Uterus (tissue), 4 donors: ENCODE measurements around the gene ABCF2. TPM values are rescaled to one million over a fixed set of nuclear protein-coding genes. Genes with fewer than 3 reads are reported as not detected.

Source experiments
- DNase-seq, 2 donors: peaks; one replicate each; pipeline ENCODE4 v3.0.0-alpha.2; 2019 to 2020
- H3K27ac ChIP-seq, 2 donors: fragments of 200-600 bp; sonication (generic); 1 replicate in 1 of 2; 2 replicates in 1 of 2; pipeline ENCODE4 v1.5.1; 2016 to 2018
- H3K27me3 ChIP-seq, 2 donors: fragments of 200-600 bp; sonication (generic); one replicate each; pipeline ENCODE4 v1.5.1; 2018 to 2019; ENCODE audit warnings: control low read depth in 1 of 2
- H3K36me3 ChIP-seq, 2 donors: fragments of 200-600 bp; sonication (generic); one replicate each; pipeline ENCODE4 v1.5.1; 2019; ENCODE audit warnings: control low read depth in 1 of 2
- H3K4me1 ChIP-seq, 2 donors: fragments of 200-600 bp; sonication (generic); one replicate each; pipeline ENCODE4 v1.5.1; 2018 to 2019; ENCODE audit warnings: control low read depth in 1 of 2
- H3K4me3 ChIP-seq, 2 donors: fragments of 200-600 bp; sonication (generic); 1 replicate in 1 of 2; 2 replicates in 1 of 2; pipeline ENCODE4 v1.5.1; 2018 to 2019; ENCODE audit warnings: mild to moderate bottlenecking in 1 of 2
- H3K9me3 ChIP-seq, 2 donors: fragments of 200-600 bp; sonication (generic); one replicate each; pipeline ENCODE4 v1.5.1; 2019; ENCODE audit warnings: control low read depth in 1 of 2
- POLR2A ChIP-seq, 2 donors: fragments of 450-650 bp; IDR thresholded peaks; one replicate each; pipeline ENCODE4 v1.6.1; 2016; ENCODE audit warnings: antibody characterized with exemption in 2 of 2, mild to moderate bottlenecking in 1 of 2, moderate library complexity in 1 of 2
- intact Hi-C: fragments of 100-400 bp; cut with DNase I; formaldehyde crosslinking; loops from one replicate; pipeline ENCODE4 v1.15.1; 2023; ENCODE audit warnings: low total_unique reads
- total RNA-seq, 4 donors: library from RNA; depleted of rRNA in 3 of 4; stranded (reverse); fragments of >200 nt in 3 of 4; gene quantifications; one replicate each; pipeline versions ENCODE4 v1.1.0 to v1.2.4, GENCODE V29; 2014 to 2023
- TF ChIP-seq, protein P1 (sequence below), 4 experiments: fragments of 200-600 bp in 2 of 4; fragments of 450-650 bp in 2 of 4; sonication (generic) in 2 of 4; IDR thresholded peaks; one replicate each; pipeline ENCODE4 v1.5.1; 2016 to 2019; ENCODE audit warnings: antibody characterized with exemption in 4 of 4, mild to moderate bottlenecking in 2 of 4, moderate library complexity in 1 of 4
- donor health status: DM: yes; HTN: yes; CAD: no.

Gene ABCF2
- total RNA-seq, 4 donors from 2014 or later: 6.8 to 39.2 (median 37.7) TPM

DNA sequence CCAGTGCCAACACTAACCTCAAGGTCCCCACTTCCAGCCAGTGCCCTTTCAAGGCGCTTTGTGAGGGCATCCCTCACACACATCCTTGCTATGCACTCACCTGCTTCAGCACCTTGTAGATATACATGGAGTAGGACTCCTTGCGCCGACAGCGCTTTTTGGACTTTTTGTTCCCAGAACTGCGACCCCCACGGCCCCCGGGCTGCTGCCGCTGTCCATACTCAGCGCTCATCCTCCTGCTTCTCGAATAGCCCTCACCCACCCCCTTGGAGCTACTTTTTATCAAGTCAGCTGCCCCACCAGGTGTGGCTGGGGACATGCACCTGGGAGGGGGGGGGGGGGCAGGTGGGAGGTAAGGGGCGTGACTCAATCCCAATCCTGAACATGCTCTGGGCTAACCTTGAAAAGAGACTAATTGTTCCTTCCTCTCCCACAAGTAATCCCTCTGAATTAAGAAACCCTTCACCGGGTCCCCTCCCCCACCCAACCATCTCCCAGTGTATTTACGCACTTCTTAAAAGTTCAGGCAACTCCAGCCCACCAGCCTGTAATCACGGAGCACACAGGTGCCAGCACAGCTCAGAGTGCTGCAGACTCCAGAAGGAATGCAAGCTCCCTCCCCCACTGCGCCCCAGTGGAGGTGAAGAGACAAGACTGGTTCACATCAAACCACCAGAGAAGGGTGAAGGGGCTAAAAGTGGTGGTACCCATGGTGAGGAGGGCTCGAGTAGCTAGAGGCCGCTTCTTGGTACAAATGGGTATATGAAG is 16.7 kb downstream of the ABCF2 start, which contains the start of gene H2BK1:
TSS of gene H2BK1 (minus strand) at position 402 of the 768 bp plus-strand sequence. CDS start at position 232, 170 bp downstream.
- no peak for DNase-seq
- Histone ChIP-seq H3K36me3 (no peaks in the 10 kb centered on the region), H3K4me3 (no peak within 1 kb of the TSS), H3K9me3 (no peaks in the 10 kb centered on the region), H3K4me1 (no peaks in the 10 kb centered on the region), H3K27ac (no peak within 1 kb of the TSS), H3K27me3 (no peaks in the 10 kb centered on the region)
- intact Hi-C loops: no loop called here
- TF ChIP-seq, protein P1, sequence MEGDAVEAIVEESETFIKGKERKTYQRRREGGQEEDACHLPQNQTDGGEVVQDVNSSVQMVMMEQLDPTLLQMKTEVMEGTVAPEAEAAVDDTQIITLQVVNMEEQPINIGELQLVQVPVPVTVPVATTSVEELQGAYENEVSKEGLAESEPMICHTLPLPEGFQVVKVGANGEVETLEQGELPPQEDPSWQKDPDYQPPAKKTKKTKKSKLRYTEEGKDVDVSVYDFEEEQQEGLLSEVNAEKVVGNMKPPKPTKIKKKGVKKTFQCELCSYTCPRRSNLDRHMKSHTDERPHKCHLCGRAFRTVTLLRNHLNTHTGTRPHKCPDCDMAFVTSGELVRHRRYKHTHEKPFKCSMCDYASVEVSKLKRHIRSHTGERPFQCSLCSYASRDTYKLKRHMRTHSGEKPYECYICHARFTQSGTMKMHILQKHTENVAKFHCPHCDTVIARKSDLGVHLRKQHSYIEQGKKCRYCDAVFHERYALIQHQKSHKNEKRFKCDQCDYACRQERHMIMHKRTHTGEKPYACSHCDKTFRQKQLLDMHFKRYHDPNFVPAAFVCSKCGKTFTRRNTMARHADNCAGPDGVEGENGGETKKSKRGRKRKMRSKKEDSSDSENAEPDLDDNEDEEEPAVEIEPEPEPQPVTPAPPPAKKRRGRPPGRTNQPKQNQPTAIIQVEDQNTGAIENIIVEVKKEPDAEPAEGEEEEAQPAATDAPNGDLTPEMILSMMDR (IDR thresholded peaks at IDR 0.05): no peak
- TF ChIP-seq POLR2A (IDR thresholded peaks at IDR 0.05): no peak

DNA sequence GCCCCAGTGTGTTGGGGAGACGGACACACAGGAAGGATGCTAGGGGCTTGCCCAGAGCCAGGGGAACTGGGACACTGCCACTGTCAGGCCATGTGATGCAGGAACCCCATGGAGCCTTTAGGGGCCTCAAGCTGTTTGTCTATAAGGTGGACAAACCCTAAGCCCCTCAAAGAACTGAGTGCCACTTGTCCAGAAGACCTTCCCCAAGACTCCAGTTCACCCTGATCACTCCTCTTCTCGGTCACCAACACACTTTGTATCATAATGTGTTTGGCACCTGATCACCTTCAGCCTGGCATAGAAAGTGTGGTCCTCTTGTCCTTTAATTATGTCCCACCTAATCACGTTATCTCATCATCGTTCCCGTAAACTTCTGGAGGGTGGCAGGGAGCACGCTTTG is 17.4 kb downstream of the ABCF2 start:
- no peaks in the 10 kb centered on the region for H3K9me3 ChIP-seq
- H3K27ac ChIP-seq: no peak overlapping the region
- H3K4me3 ChIP-seq: no peak overlapping the region
- no peak for DNase-seq
- no peak for TF ChIP-seq POLR2A (IDR thresholded peaks at IDR 0.05)
- TF ChIP-seq, protein P1 (IDR thresholded peaks at IDR 0.05): no peak
- no peaks in the 10 kb centered on the region for H3K27me3 ChIP-seq
- intact Hi-C loops: no loop called here
- H3K36me3 ChIP-seq: no peaks in the 10 kb centered on the region
- H3K4me1 ChIP-seq: no peaks in the 10 kb centered on the region

DNA sequence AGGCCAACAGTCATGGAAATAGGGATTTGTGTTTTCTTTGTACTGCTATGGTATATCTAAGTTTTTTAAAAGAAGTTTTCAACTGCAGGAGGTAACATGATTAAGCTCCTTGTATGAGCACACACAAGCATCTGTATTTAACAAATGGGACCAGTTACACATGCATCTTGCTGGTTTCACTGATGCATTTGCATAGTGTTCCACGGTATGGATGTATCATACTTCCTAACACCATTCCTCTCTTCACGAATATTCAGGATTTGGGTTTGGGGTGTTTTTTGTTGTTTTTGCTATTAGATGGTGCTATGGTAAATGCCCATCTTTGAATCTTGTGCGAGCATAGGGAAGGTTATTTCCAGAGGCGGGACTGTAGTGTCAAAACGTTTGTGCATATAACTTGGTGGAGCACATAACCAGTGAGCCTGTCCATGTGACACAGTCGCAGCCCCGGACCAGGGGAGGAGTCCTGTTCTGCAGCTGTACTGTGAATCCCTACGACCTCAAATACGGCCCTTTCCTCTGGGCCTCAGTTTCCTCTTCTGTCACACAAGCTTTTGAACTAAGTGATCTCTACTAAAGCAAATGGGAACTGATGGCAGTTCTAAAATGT is 18.6 kb downstream of the ABCF2 start:
- H3K9me3 ChIP-seq: no peaks in the 10 kb centered on the region
- no peaks in the 10 kb centered on the region for H3K4me1 ChIP-seq
- no peak for DNase-seq
- no peak overlapping the region for H3K4me3 ChIP-seq
- H3K27me3 ChIP-seq: no peaks in the 10 kb centered on the region
- intact Hi-C loops: no loop called here
- H3K36me3 ChIP-seq: no peaks in the 10 kb centered on the region
- H3K27ac ChIP-seq: no peak overlapping the region
- no peak for TF ChIP-seq POLR2A (IDR thresholded peaks at IDR 0.05)
- TF ChIP-seq, protein P1 (IDR thresholded peaks at IDR 0.05): no peak

DNA sequence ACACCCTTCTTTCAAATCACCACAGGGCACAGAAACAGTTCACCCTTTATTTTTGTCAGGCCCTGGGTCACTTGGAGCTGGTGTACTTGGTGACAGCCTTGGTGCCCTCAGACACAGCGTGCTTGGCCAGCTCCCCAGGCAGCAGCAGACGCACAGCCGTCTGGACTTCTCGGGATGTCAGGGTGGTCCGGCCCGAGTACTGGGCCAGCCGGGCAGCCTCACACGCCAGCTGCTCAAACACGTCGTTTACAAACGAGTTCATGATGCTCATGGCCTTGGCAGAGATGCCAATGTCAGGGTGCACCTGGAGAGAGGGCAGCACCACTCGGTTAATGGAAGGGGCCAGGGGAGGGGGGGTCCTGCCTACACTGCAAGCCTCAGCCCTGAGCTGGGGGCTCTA is 19.2 kb downstream of the ABCF2 start:
- no peak for TF ChIP-seq POLR2A (IDR thresholded peaks at IDR 0.05)
- TF ChIP-seq, protein P1 (IDR thresholded peaks at IDR 0.05): no peak
- H3K27ac ChIP-seq: no peak overlapping the region
- DNase-seq: no peak

DNA sequence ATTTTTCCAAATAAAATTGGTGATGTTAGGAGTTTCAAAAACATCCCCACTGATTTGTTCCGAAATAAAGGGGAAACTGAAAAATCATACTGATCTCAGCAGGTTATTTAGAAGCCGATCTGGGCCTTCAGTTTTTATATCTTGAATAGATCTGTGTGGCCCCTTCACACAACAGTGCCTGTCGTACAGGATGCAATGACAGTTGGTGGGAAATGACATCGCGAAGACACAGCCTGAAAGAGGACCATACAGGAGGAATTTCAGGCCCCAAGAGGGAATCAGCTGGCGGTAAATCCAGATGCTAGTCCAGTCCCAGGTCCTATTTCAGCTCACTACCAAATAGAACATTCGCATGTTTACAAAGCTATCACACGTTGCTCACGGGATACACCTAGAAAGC is 19.7 kb downstream of the ABCF2 start:
- Histone ChIP-seq H3K4me1 (no peaks in the 10 kb centered on the region), H3K4me3 (no peak overlapping the region), H3K27ac (no peak overlapping the region), H3K27me3 (no peaks in the 10 kb centered on the region), H3K36me3 (no peaks in the 10 kb centered on the region), H3K9me3 (no peaks in the 10 kb centered on the region)
- DNase-seq: no peak
- intact Hi-C loops: no loop called here
- TF ChIP-seq, protein P1 (IDR thresholded peaks at IDR 0.05): no peak
- TF ChIP-seq POLR2A (IDR thresholded peaks at IDR 0.05): no peak

More for the DNA sequence above, 19.2 kb downstream of the ABCF2 start:
- Histone ChIP-seq H3K4me1 (no peaks in the 10 kb centered on the region), H3K36me3 (no peaks in the 10 kb centered on the region), H3K27me3 (no peaks in the 10 kb centered on the region), H3K9me3 (no peaks in the 10 kb centered on the region), H3K4me3 (no peak overlapping the region)
- intact Hi-C loops: no loop called here
